ENCODE data around the gene SLC16A2. TPM values are rescaled to one million over a fixed set of nuclear protein-coding genes. Genes with fewer than 3 reads are reported as not detected.

The SLC16A2 gene
- total RNA-seq = 17.9 TPM

DNA sequence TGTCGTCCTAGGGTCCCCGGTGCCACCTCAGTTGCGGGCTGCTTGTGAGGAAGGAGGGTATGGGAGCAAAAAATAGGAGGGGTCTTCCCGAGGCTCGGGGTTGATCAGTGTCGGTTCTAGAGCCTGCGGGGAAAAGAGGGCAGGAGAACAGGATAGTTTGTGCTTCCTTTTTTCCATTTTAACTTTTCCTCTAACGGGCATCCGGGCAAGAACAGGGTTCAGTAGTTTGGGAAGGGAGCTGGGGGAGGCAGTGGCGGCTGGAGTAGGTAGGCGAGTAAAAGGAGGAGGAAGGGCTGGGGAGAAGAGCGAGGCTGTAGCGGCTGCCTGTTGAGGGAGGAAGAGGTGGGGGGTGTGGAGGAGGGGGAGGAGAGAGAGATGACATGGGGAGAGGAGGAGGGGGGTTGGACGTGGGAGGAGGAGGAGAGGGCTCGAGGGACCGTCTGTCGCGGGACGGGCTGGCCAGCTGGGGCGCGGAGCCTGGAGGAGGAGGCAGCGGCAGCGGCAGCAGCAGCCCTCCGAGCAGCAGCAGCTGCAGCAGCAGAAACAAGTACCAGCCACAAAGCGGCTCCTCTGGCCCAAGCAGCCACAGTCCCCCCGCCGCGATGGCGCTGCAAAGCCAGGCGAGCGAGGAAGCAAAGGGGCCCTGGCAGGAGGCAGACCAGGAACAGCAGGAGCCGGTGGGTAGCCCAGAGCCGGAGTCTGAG is at the start of gene SLC16A2:
TSS of gene SLC16A2 (plus strand) at position 458 of the 704 bp plus-strand sequence. CDS start at position 603, 145 bp downstream.
- peak; percentile 61 for DNase-seq

DNA sequence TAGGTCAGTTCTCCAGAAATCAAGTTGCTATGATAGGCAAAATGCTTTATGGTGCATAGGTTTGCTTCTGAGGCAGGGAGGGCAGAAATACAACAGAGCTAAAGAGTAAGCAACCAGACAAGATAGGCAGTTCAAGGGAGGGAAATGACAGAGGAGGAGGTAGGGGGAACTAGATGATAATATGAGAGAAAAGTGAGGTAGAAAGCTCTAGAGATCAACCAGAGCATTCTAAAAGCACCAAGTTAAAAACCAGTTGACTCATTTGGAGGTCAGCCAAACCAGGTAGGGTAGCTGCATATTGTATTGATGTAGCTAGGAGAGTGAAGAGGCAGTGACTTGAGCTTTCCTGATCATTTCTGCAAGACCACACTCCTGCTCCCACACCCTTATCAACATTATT is 49.0 kb upstream of the SLC16A2 start:
- DNase-seq = no peak

- DNase-seq = no peak
These were observed 44.0 kb upstream of the SLC16A2 start for GRCh38 chrX:74377282-74377681.

DNA sequence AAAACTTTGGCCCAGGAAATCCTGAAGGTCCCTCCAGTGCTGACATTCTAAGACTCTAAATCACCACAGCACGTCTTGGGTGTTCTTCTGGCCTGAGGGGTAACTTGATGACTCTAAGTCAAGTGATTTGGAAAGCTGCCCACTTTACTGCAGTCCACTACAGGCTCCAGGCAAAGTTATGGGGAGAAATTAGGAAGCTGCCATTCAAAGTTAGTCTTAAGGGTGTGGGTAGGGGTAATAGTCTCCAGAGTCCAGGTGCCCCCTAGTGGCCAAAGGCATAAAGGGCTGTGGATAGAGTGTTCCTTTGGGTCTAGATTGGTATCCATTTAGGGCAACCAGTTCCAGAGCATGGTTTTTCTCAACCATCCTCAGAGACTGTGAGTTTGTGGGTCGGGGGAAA is 38.7 kb upstream of the SLC16A2 start:
- peak; percentile 3 for DNase-seq

GRCh38 chrX:74383611-74384010 is 37.7 kb upstream of the SLC16A2 start:
- DNase-seq = peak; percentile 0

DNA sequence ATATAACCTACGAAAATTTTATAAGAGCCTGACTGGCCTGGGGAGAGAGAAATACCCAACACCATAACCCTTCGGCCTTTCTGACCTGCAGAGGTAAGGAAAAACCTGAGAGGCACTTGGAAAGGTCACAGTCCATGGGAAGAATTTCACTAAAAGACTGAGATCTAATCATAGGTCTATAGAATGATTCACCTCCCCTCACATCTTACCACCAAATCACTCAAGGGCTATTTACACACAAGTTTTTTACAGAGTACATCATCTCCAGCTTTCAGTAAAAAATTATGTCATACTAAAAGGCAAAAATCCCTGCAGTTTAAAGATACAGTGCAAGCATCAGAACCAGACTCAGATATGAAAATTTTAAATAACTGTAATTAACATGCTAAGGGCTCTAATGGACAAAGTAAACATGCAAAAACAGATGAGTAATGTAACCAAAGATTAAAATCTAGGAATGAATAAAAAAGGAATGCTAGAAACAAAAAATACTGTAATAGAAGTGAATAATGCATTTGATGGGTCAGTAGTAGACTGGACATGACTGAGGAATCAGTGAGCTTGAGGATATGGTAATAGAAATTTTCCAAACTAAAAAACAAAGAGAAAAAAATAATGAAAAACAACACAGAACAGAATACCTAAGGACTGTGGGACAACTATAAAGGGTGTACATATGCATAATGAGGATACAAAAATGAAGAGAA is 32.1 kb upstream of the SLC16A2 start:
- DNase-seq = no peak

GRCh38 chrX:74395556-74395955 is 25.7 kb upstream of the SLC16A2 start:
- no peak for DNase-seq

- no peak for DNase-seq
These were observed 15.3 kb upstream of the SLC16A2 start for GRCh38 chrX:74405973-74406489.

DNA sequence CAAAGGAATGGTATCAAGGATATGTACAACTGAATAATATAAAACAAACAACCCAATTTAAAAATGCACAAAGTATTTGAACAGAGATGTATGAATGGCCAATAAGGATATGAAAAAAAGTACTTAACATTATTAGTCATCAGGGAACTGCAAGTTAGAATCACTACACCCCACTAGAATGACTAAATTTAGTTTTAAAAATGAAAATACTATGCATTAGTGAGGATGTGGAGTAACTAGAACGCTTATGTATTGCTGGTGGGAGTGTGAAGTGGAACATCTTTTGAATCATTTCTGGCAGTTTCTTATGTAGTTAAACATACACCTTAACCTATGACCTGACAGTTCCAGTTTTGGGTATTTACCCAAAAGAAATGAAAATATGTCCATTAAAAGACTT is 13.0 kb upstream of the SLC16A2 start:
- DNase-seq = no peak

DNA sequence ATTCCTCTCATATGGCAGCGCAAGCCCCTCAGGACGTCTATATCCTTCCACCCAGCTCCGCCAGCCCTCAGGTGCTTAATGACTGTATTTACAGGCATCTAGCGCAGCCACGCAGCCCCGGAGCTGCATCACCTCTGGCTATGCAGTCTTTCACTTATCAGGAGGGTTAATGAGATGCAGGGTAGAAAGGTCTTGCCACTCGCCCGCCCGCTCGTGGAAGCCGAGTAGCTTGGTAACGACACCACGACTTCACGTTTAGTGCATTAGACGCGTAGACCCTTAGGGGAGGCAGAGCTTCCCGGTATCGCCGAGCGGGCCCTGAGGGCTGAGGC is 1.5 kb upstream of the SLC16A2 start:
- no peak for DNase-seq

- DNase-seq = peak; percentile 41
These were observed 877 bp upstream of the SLC16A2 start for GRCh38 chrX:74420196-74421035.

DNA sequence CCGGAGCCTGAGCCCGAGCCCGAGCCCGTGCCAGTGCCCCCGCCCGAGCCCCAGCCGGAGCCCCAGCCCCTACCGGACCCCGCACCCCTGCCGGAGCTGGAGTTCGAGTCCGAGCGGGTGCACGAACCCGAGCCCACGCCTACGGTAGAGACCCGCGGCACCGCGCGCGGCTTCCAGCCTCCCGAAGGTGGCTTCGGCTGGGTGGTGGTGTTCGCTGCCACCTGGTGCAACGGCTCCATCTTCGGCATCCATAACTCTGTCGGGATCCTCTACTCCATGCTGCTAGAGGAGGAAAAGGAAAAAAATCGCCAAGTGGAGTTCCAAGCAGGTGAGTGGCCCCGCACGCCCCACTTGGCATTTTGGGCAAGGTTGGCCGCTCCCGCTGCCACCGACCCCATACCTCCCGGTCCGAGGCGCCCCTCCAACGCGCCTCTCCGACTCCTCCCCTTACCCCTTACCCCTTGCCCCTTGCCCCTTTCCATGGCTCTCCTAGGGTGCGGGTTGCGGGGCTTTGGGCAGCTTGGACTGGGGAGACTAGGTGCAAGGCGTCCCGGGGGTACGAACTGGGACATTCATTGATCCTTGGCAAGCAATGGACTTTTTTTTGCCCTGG is 553 bp downstream of the SLC16A2 start:
- no peak for DNase-seq

GRCh38 chrX:74422576-74423288 is 1.4 kb downstream of the SLC16A2 start:
- peak; percentile 31 for DNase-seq

GRCh38 chrX:74423289-74423998 is 2.2 kb downstream of the SLC16A2 start:
- no peak for DNase-seq

DNA sequence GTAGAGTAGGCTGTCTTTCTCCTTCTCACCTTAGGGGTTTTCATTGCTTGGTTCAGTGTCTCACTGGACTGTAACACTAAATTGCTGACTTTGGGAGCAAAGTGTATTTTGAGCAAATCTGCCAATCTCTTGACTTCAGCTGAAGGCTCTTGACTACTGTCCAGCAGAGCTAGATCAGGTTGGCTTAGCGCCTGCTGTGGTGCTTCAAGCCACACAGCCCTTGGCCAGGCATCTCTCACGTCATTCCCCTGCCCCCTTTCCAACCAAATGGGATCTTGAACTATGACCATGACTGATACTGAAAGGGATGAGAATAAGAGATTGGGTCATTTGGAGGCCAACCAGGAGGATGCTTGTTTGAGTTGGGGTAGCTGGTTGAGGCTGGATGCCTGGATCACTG is 4.8 kb downstream of the SLC16A2 start:
- DNase-seq = no peak

- no peak for DNase-seq
These were observed 5.3 kb downstream of the SLC16A2 start for GRCh38 chrX:74426615-74427014.

- no peak for DNase-seq
These were observed 10.5 kb downstream of the SLC16A2 start for GRCh38 chrX:74431797-74432196.

DNA sequence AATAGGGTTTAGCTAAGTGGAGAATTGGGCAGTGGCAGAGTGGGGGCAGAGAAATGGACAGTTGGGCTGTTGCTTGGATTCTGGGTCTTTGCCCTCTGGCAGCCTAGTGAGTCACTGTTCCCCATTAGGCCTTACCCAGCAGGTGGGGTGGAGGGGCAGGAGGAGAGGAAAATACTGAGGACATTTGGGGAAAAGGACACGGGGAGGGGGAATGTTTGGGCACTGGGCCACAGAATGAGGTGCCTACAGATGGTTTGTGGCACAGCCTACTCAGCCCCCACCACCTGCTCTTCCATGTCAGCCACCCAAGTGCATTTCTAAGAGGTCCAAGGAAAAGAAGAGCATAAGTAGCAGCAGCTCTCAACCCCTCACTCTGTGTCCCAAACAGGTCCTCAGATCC is 13.0 kb downstream of the SLC16A2 start:
- DNase-seq = no peak

DNA sequence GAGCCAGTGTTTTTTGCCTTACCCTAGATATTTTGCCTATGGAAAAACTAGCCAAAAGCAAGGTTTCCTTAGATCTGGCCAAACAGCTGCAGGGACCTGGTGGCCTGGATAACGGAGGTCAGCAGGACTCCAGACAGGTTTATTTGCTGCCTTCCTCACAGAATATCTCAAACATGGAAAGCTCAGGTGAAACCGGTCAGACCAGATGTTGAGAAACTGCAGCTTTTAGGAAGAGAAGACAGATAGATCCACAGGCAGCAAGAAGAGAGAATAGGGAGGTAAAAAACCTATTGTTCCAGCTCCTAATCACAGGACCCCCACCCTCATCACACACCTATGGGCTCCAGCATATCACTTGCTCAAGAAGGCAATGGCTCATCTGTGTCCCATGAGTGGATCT is 16.2 kb downstream of the SLC16A2 start:
- no peak for DNase-seq

DNA sequence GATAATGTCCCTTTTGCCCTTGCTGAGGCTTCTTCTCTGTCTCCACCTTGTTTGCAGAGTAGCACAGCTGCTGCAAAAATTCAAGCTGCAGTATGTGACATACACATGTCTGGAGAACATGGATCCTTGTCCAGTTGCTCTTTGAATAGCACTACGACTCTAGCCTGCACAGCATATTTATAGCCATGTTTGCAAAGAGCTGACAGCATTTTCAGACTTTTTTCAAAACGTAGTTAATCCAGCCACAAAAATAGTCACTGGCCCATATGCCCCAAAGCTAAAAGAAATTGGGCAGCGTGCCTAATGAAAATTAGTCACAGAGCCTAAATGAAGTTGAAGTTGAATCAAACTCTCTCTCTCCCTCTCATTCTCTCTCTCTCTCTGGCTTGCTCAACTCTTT is 17.5 kb downstream of the SLC16A2 start:
- DNase-seq = no peak

- no peak for DNase-seq
These were observed 23.8 kb downstream of the SLC16A2 start for GRCh38 chrX:74445099-74445498.
